ENCODE results near the gene USHBP1. TPM values are rescaled to one million over a fixed set of nuclear protein-coding genes. Genes with fewer than 3 reads are reported as not detected.

USHBP1 gene
- total RNA-seq, 2 donors from 2014 or later = 0.67 to 2.3 TPM

GRCh38 chr19:17244618-17245534, 19.7 kb downstream of the USHBP1 start:
- ATAC-seq = no peak
- intact Hi-C loops (cut with DNase I, micrococcal nuclease) = no loop called here
- peak in 1 of 2 donors; percentile 56 for DNase-seq

- ATAC-seq = peak; percentile 31
- intact Hi-C loops (cut with DNase I, micrococcal nuclease) = no loop called here
- peak; percentile 72 to 79 for DNase-seq
Measured at GRCh38 chr19:17243830-17244617, 20.5 kb downstream of the USHBP1 start.

- DNase-seq = peak; percentile 51 to 56
- ATAC-seq = peak; percentile 19
- intact Hi-C loops (cut with DNase I, micrococcal nuclease) = no loop called here
Measured at GRCh38 chr19:17243211-17243829, 21.2 kb downstream of the USHBP1 start.

- no peak for DNase-seq
- intact Hi-C loops (cut with DNase I, micrococcal nuclease) = no loop called here
- no peak for ATAC-seq
Measured at GRCh38 chr19:17242431-17243208, 21.9 kb downstream of the USHBP1 start.

GRCh38 chr19:17240826-17241399, 23.6 kb downstream of the USHBP1 start:
- no peak for DNase-seq
- no peak for ATAC-seq
- intact Hi-C loops (cut with DNase I, micrococcal nuclease) = no loop called here

- intact Hi-C loops (cut with DNase I, micrococcal nuclease) = no loop called here
- DNase-seq (peak; percentile 58 to 65), ATAC-seq (peak; percentile 54)
Measured at GRCh38 chr19:17240062-17240752, 24.3 kb downstream of the USHBP1 start.

- intact Hi-C loops (cut with DNase I, micrococcal nuclease) = no loop called here
- no peak for DNase-seq
- ATAC-seq = no peak
Measured at GRCh38 chr19:17237747-17238706, 26.5 kb downstream of the USHBP1 start.

GRCh38 chr19:17236811-17237543, 27.6 kb downstream of the USHBP1 start:
- intact Hi-C loops (cut with DNase I, micrococcal nuclease) = no loop called here
- ATAC-seq (no peak), DNase-seq (no peak)

- intact Hi-C loops (cut with DNase I, micrococcal nuclease) = no loop called here
- ATAC-seq = peak; percentile 22
- peak; percentile 60 to 70 for DNase-seq
Measured at GRCh38 chr19:17235971-17236777, 28.4 kb downstream of the USHBP1 start.

- DNase-seq (peak; percentile 75 to 86), ATAC-seq (peak; percentile 67)
- intact Hi-C loops (cut with DNase I, micrococcal nuclease) = no loop called here
Measured at GRCh38 chr19:17235300-17235970, 29.1 kb downstream of the USHBP1 start.

- peak; percentile 72 for ATAC-seq
- peak; percentile 70 to 80 for DNase-seq
- intact Hi-C loops (cut with DNase I, micrococcal nuclease) = no loop called here
Measured at GRCh38 chr19:17234911-17235299, 29.6 kb downstream of the USHBP1 start.

- DNase-seq (no peak), ATAC-seq (no peak)
- intact Hi-C loops (cut with DNase I, micrococcal nuclease) = no loop called here
Measured at GRCh38 chr19:17232258-17232657, 32.3 kb downstream of the USHBP1 start.

GRCh38 chr19:17229890-17230289, 34.7 kb downstream of the USHBP1 start:
- DNase-seq = no peak
- intact Hi-C loops (cut with DNase I, micrococcal nuclease) = no loop called here
- ATAC-seq = no peak

GRCh38 chr19:17227798-17228367, 36.7 kb downstream of the USHBP1 start:
- no peak for DNase-seq
- no peak for ATAC-seq
- intact Hi-C loops (cut with DNase I, micrococcal nuclease) = no loop called here
